ACC112 (cell line): ENCODE measurements around the gene PRKG1.

Experiments used
- H2AFZ ChIP-seq: fragments of 200-600 bp; sonication (generic); one replicate; pipeline ENCODE4 v1.6.0; 2017; ENCODE audit warnings: antibody characterized with exemption, low read length; ENCODE audit not compliant: unreplicated experiment
- H3K27ac ChIP-seq: fragments of 200-600 bp; sonication (generic); 2 replicates; pipeline ENCODE4 v1.5.1; 2014; ENCODE audit warnings: low read depth, mild to moderate bottlenecking, antibody characterized with exemption, low read length, moderate library complexity
- H3K27me3 ChIP-seq: fragments of 200-600 bp; sonication (generic); 2 replicates; pipeline ENCODE4 v1.6.1; 2014; ENCODE audit warnings: mild to moderate bottlenecking, antibody characterized with exemption, low read length, moderate library complexity, mixed read lengths; ENCODE audit not compliant: insufficient read depth
- H3K36me3 ChIP-seq: fragments of 200-600 bp; sonication (generic); 2 replicates; pipeline ENCODE4 v1.6.1; 2016; ENCODE audit warnings: mild to moderate bottlenecking, antibody characterized with exemption, low read length, moderate library complexity, mixed read lengths; ENCODE audit not compliant: insufficient read depth
- H3K4me1 ChIP-seq: fragments of 200-600 bp; sonication (generic); one replicate; pipeline ENCODE4 v1.6.1; 2016; ENCODE audit warnings: low read length, mixed read lengths; ENCODE audit not compliant: insufficient read depth, unreplicated experiment, control insufficient read depth
- H3K4me3 ChIP-seq: fragments of 200-600 bp; sonication (generic); 2 replicates; pipeline ENCODE4 v1.5.1; 2014; ENCODE audit warnings: mild to moderate bottlenecking, low read depth, low read length
- H3K79me2 ChIP-seq: fragments of 200-600 bp; sonication (generic); one replicate; pipeline ENCODE4 v1.6.0; 2016; ENCODE audit warnings: low read length; ENCODE audit not compliant: control insufficient read depth, unreplicated experiment, insufficient read depth

Gene PRKG1

DNA sequence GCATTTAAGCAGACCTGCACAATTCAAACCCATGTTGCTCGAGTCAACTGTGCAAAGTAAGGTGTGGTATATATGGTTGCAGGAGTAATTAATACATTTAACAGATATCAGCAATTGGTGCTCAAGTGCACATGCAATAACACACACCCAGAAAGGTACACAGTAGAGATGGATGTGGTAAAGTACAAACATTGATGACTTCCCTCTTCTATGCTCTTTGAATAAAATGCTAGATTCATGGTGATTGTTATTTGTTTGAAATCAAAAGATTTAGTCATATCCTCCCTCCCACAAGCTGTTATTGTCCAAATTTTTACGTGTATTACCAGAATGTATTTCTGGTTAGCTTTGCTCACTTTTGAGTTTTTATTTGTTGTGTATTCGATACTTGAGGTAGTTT lies 887.1 kb downstream of the PRKG1 start:
- H3K36me3 ChIP-seq, result no peaks in the 10 kb centered on the region
- H3K79me2 ChIP-seq, result no peaks in the 10 kb centered on the region
- H3K27me3 ChIP-seq, result no peaks in the 10 kb centered on the region
- H3K4me3 ChIP-seq, result no peak overlapping the region
- no peaks in the 10 kb centered on the region for H3K4me1 ChIP-seq
- H3K27ac ChIP-seq, result no peak overlapping the region
- H2AFZ ChIP-seq, result no peak overlapping the region

GRCh38 chr10:51964630-51965029 lies 890.3 kb downstream of the PRKG1 start:
- no peaks in the 10 kb centered on the region for H3K27me3 ChIP-seq
- H2AFZ ChIP-seq, result no peak overlapping the region
- H3K27ac ChIP-seq, result no peak overlapping the region
- H3K79me2 ChIP-seq, result no peaks in the 10 kb centered on the region
- H3K4me3 ChIP-seq, result no peak overlapping the region
- no peaks in the 10 kb centered on the region for H3K36me3 ChIP-seq
- no peaks in the 10 kb centered on the region for H3K4me1 ChIP-seq

GRCh38 chr10:51965451-51965850 lies 891.2 kb downstream of the PRKG1 start:
- Histone ChIP-seq H3K4me1 (no peaks in the 10 kb centered on the region), H3K27me3 (no peaks in the 10 kb centered on the region), H3K36me3 (no peaks in the 10 kb centered on the region), H3K27ac (no peak overlapping the region), H2AFZ (no peak overlapping the region), H3K79me2 (no peaks in the 10 kb centered on the region), H3K4me3 (no peak overlapping the region)

GRCh38 chr10:51972733-51973346 lies 898.6 kb downstream of the PRKG1 start:
- Histone ChIP-seq H3K27me3 (no peaks in the 10 kb centered on the region), H3K27ac (no peak overlapping the region), H3K36me3 (no peaks in the 10 kb centered on the region), H2AFZ (no peak overlapping the region), H3K4me1 (no peaks in the 10 kb centered on the region), H3K79me2 (no peaks in the 10 kb centered on the region), H3K4me3 (no peak overlapping the region)

DNA sequence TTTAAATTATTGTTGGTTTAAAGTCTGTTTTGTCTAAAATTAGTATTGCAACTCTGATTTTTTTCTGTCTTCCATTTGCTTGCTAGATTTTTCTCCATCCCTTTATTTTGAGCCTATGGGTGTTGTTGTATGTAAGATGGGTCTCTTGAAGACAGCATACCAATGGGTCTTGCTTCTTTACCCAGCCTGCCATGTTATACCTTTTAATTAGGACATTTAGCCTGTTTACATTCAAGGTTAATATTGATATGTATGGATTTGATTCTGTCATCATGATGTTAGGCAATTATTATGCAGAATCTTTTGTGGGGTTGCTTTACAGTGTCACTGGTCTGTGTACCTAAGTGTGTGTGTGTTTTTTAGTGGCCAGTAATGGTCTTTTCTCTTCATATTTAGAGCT lies 906.5 kb downstream of the PRKG1 start:
- Histone ChIP-seq H3K79me2 (no peaks in the 10 kb centered on the region), H2AFZ (no peak overlapping the region), H3K4me3 (no peak overlapping the region), H3K27ac (no peak overlapping the region), H3K27me3 (no peaks in the 10 kb centered on the region), H3K36me3 (no peaks in the 10 kb centered on the region), H3K4me1 (no peaks in the 10 kb centered on the region)

DNA sequence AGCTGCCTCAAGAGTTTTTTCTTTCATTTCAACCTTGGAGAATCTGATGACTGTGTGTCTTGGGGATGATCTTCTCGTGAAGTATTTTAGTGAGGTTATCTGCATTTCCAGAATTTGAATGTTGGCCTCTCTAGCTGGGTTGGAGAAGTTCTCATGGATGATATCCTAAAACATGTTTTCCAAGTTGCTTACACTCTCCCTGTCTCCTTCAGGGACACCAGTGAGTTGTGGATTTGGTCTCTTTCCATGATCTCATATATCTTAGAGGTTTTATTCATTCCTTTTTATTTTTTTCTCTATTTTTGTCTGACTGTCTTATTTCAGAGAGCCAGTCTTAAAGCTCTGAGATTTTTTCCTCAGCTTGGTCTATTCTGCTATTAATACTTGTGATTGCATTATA lies 907.4 kb downstream of the PRKG1 start:
- H3K27ac ChIP-seq, result no peak overlapping the region
- H3K36me3 ChIP-seq, result no peaks in the 10 kb centered on the region
- no peaks in the 10 kb centered on the region for H3K27me3 ChIP-seq
- H3K79me2 ChIP-seq, result no peaks in the 10 kb centered on the region
- no peak overlapping the region for H3K4me3 ChIP-seq
- H2AFZ ChIP-seq, result no peak overlapping the region
- H3K4me1 ChIP-seq, result no peaks in the 10 kb centered on the region

- no peak overlapping the region for H3K4me3 ChIP-seq
- H3K36me3 ChIP-seq, result no peaks in the 10 kb centered on the region
- H2AFZ ChIP-seq, result no peak overlapping the region
- no peak overlapping the region for H3K27ac ChIP-seq
- H3K79me2 ChIP-seq, result no peaks in the 10 kb centered on the region
- H3K4me1 ChIP-seq, result no peaks in the 10 kb centered on the region
- no peaks in the 10 kb centered on the region for H3K27me3 ChIP-seq
Measured at GRCh38 chr10:51983481-51983880, 909.2 kb downstream of the PRKG1 start.

GRCh38 chr10:51985336-51985735 lies 911.0 kb downstream of the PRKG1 start:
- Histone ChIP-seq H3K4me1 (no peaks in the 10 kb centered on the region), H3K27ac (no peak overlapping the region), H3K27me3 (no peaks in the 10 kb centered on the region), H3K36me3 (no peaks in the 10 kb centered on the region), H3K4me3 (no peak overlapping the region), H2AFZ (no peak overlapping the region), H3K79me2 (no peaks in the 10 kb centered on the region)

DNA sequence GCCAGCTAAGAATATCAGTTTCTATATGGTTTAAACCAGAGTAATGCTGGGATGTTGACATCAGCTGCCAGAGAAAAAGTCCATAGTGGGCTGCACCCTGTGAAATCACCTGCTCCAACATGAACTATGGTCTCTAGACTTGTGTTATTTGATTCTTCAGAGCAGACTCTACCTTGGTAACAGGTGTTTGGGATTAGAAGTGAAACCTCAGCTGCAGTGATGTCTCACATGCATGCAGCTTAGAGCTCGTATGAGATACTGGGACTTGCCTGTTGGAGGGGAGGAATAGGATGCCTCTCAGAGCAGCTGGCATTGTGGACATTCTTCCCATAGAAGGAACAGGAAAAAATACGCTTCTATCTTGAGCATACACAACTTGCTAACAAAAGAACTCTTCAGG lies 912.2 kb downstream of the PRKG1 start:
- Histone ChIP-seq H3K4me1 (no peaks in the 10 kb centered on the region), H2AFZ (no peak overlapping the region), H3K79me2 (no peaks in the 10 kb centered on the region), H3K27ac (no peak overlapping the region), H3K27me3 (no peaks in the 10 kb centered on the region), H3K4me3 (no peak overlapping the region), H3K36me3 (no peaks in the 10 kb centered on the region)

DNA sequence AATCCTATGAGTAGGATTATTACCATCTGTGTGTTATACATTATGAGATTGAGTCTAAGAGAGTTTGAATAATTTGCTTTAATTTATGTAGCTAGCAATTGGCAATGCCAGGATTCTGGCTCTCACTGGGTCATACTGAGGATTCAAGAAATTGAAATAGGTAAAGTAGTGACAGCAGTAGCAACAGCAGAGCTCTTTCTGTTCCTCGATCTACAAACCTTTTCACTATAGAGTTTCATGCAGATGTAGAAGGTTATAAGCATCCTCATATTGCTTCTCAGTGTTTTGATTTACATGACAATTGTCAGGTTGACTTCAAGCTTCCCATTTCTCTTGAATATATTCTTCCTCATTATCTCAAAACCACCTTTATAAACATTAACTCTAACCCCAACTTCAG lies 919.2 kb downstream of the PRKG1 start:
- Histone ChIP-seq H3K4me1 (no peaks in the 10 kb centered on the region), H3K36me3 (no peaks in the 10 kb centered on the region)

DNA sequence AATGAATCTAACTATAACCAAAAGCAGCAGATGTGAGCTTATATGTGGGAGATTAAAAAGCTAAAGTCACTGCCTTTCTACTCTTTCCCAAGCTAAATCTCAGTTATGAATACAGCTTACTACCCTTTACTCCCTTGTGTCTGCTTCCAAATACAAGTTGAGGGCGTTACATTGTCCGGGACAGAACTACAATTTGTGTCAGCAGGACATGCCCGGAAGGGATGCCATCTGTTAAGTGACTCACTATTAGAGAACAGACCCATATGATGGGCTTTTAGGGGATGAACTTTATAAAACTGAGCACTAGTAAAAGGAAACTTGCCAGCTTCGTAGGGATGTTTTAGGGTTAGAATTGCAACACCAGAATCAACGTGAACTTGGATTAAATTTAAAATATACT lies 924.8 kb downstream of the PRKG1 start:
- Histone ChIP-seq H3K79me2 (no peaks in the 10 kb centered on the region), H3K4me1 (no peaks in the 10 kb centered on the region)

More for the DNA sequence above, 919.2 kb downstream of the PRKG1 start:
- Histone ChIP-seq H3K27me3 (no peaks in the 10 kb centered on the region), H3K79me2 (no peaks in the 10 kb centered on the region), H3K4me3 (no peak overlapping the region), H3K27ac (no peak overlapping the region), H2AFZ (no peak overlapping the region)

More for the DNA sequence above, 924.8 kb downstream of the PRKG1 start:
- no peaks in the 10 kb centered on the region for H3K36me3 ChIP-seq
- H3K27me3 ChIP-seq, result no peaks in the 10 kb centered on the region
- H2AFZ ChIP-seq, result no peak overlapping the region
- H3K27ac ChIP-seq, result no peak overlapping the region
- H3K4me3 ChIP-seq, result no peak overlapping the region
